ENCODE data around the gene ADGRB2. TPM values are rescaled to one million over a fixed set of nuclear protein-coding genes. Genes with fewer than 3 reads are reported as not detected.

The ADGRB2 gene
- total RNA-seq, 1 experiment from 2014 or later: 2.2 TPM

GRCh38 chr1:31765041-31765467 is 914 bp upstream of the ADGRB2 start:
- peak; percentile 38 for DNase-seq (ENCODE audit: low spot score)

- no peak for DNase-seq (ENCODE audit: low spot score)
Measured at GRCh38 chr1:31763671-31764311, 349 bp downstream of the ADGRB2 start.

GRCh38 chr1:31762726-31763670 is 1.1 kb downstream of the ADGRB2 start:
- peak; percentile 56 for DNase-seq (ENCODE audit: low spot score)

GRCh38 chr1:31762323-31762722 is 1.8 kb downstream of the ADGRB2 start:
- DNase-seq (ENCODE audit: low spot score): no peak

GRCh38 chr1:31761883-31762282 is 2.3 kb downstream of the ADGRB2 start:
- DNase-seq (ENCODE audit: low spot score): no peak

- peak; percentile 57 for DNase-seq (ENCODE audit: low spot score)
Measured at GRCh38 chr1:31760471-31761470, 3.4 kb downstream of the ADGRB2 start.

- no peak for DNase-seq (ENCODE audit: low spot score)
Measured at GRCh38 chr1:31759298-31760023, 4.7 kb downstream of the ADGRB2 start.

- DNase-seq (ENCODE audit: low spot score): no peak
Measured at GRCh38 chr1:31758823-31759222, 5.3 kb downstream of the ADGRB2 start.

- DNase-seq (ENCODE audit: low spot score): no peak
Measured at GRCh38 chr1:31757989-31758388, 6.2 kb downstream of the ADGRB2 start.

GRCh38 chr1:31757204-31757679 is 6.9 kb downstream of the ADGRB2 start:
- DNase-seq (ENCODE audit: low spot score): no peak

- DNase-seq (ENCODE audit: low spot score): no peak
Measured at GRCh38 chr1:31756578-31756977, 7.6 kb downstream of the ADGRB2 start.

- no peak for DNase-seq (ENCODE audit: low spot score)
Measured at GRCh38 chr1:31755850-31756492, 8.2 kb downstream of the ADGRB2 start.

GRCh38 chr1:31755197-31755611 is 8.9 kb downstream of the ADGRB2 start:
- DNase-seq (ENCODE audit: low spot score): no peak

- DNase-seq (ENCODE audit: low spot score): no peak
Measured at GRCh38 chr1:31754397-31754796, 9.7 kb downstream of the ADGRB2 start.

- DNase-seq (ENCODE audit: low spot score): peak; percentile 85
Measured at GRCh38 chr1:31753707-31754349, 10.3 kb downstream of the ADGRB2 start.

- DNase-seq (ENCODE audit: low spot score): no peak
Measured at GRCh38 chr1:31752952-31753475, 11.1 kb downstream of the ADGRB2 start.

GRCh38 chr1:31752258-31752657 is 11.9 kb downstream of the ADGRB2 start:
- DNase-seq (ENCODE audit: low spot score): no peak

- DNase-seq (ENCODE audit: low spot score): no peak
Measured at GRCh38 chr1:31751822-31752241, 12.3 kb downstream of the ADGRB2 start.

GRCh38 chr1:31750858-31751510 is 13.2 kb downstream of the ADGRB2 start:
- DNase-seq (ENCODE audit: low spot score): no peak

Data from HT-29 (cell line).